Measurements from ENCODE around the gene MRTO4.

MRTO4 gene

DNA sequence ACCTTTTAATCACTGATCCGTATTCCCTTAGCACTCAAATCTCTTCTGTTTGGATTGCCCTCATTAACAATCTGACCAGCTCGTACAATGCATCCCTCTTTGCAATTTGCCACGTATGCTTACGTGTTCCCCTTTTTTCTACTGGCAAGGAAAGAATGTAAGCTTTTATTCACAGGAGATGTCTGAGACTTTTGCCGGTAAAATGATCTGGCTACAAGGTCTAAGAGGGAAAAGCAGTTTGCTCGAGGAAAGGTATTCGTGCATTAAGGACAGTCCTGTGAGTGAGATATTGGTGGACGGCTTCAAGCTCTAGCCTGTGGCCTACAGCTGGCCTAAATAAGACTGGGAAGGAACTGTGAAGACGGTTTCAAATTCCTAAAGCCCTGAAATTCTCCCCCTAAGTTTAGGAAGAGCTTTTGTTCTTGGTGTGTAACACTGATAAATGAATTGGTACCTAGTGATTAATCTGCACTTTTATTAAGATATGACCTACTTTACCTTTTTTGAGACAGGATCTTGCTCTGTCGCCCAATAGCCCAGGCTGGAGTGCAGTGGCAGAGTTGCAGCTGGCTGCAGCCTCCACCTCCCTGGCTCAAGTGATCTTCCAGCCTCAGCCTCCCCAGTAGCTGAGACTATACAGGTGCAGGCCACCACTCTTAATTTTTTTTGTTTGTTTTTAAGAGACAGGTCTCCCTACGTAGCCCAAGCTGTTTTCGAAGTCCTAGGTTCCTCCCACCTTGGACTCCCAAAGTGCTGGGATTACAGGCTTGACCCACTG lies 40.6 kb upstream of the MRTO4 start:
- CTCF ChIA-PET = interaction anchor here (0.5 to 1.0 kb wide), 4 partner anchors 25 to 370 kb away, joined by 3 read pairs; no protein-coding TSS in a partner anchor
- Histone ChIP-seq H3K27ac (ENCODE audit: extremely low read depth, low read depth, low read length) (peak overlapping the region; percentile 65), H3K4me1 (ENCODE audit: control insufficient read depth, insufficient read depth, low read length) (peaks cover 6% of the 10 kb centered on the region; the same call in 1 of the 2 replicates), H3K36me3 (ENCODE audit: control insufficient read depth in 2 of 2, insufficient read depth in 1 of 2, low read length in 2 of 2) (peaks cover 4 to 29% of the 10 kb centered on the region in 2 experiments; a peak in 2 of 3 replicates), H3K4me3 (ENCODE audit: low read depth, low read length) (peak overlapping the region; percentile 84), H3K9me3 (ENCODE audit: control insufficient read depth, insufficient read depth, low read depth, low read length) (no peaks in the 10 kb centered on the region)
- POLR2A ChIA-PET = interaction anchor here (1.7 to 1.9 kb wide), 2 partner anchors 8 to 41 kb away, joined by 7 to 8 read pairs; partner anchors contain the start of genes EMC1 and MRTO4
- TF ChIP-seq ZNF335 (tag by site-specific recombination; conservative IDR thresholded peaks at IDR 0.05) (peak; percentile 58), MZF1 (tag by site-specific recombination; IDR thresholded peaks at IDR 0.05; ENCODE audit: borderline replicate concordance) (peak; percentile 1; the same call in 1 of the 2 replicates), ZNF548 (tag by site-specific recombination; IDR thresholded peaks at IDR 0.05) (peak; percentile 98), ZNF600 (tag by site-specific recombination; IDR thresholded peaks at IDR 0.05) (no peak), ZBTB8A (tag by site-specific recombination; IDR thresholded peaks at IDR 0.05) (no peak), ZNF350 (tag by site-specific recombination; IDR thresholded peaks at IDR 0.05) (no peak)
- TF ChIP-seq, protein P1, sequence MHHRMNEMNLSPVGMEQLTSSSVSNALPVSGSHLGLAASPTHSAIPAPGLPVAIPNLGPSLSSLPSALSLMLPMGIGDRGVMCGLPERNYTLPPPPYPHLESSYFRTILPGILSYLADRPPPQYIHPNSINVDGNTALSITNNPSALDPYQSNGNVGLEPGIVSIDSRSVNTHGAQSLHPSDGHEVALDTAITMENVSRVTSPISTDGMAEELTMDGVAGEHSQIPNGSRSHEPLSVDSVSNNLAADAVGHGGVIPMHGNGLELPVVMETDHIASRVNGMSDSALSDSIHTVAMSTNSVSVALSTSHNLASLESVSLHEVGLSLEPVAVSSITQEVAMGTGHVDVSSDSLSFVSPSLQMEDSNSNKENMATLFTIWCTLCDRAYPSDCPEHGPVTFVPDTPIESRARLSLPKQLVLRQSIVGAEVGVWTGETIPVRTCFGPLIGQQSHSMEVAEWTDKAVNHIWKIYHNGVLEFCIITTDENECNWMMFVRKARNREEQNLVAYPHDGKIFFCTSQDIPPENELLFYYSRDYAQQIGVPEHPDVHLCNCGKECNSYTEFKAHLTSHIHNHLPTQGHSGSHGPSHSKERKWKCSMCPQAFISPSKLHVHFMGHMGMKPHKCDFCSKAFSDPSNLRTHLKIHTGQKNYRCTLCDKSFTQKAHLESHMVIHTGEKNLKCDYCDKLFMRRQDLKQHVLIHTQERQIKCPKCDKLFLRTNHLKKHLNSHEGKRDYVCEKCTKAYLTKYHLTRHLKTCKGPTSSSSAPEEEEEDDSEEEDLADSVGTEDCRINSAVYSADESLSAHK (tag by site-specific recombination; IDR thresholded peaks at IDR 0.05) = 0 out of 2 replicates have a peak, but pooled peaks have one; percentile 17

DNA sequence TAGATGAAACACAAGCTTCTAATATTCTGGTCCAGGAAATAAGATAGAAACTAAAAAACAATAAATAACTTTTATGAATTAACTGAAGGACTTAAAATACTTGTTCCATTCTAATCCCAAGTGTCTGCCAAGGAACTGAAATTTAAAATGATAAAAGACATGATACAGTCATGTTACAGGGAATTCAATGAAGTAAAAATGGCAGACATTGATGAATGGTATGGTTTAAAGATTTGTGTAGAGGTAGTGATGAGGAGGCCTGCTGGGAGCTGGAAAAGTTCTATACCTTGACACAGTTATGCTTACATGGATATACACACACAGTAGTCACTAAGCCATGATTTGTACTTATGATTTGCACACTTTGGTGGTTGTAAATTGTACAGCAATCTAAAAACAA lies 39.4 kb upstream of the MRTO4 start:
- H3K36me3 ChIP-seq (ENCODE audit: control insufficient read depth in 2 of 2, insufficient read depth in 1 of 2, low read length in 2 of 2) = peaks cover 11 to 40% of the 10 kb centered on the region in 2 experiments; a peak in 2 of 3 replicates
- CTCF ChIA-PET = interaction anchor here (0.7 kb wide), 1 partner anchor 229 kb away, joined by 3 read pairs; no protein-coding TSS in a partner anchor
- TF ChIP-seq MYNN (tag by site-specific recombination; IDR thresholded peaks at IDR 0.05; ENCODE audit: borderline replicate concordance) = no peak
- TF ChIP-seq ZNF677 (tag by site-specific recombination; IDR thresholded peaks at IDR 0.05) = no peak
- no peak for TF ChIP-seq ZNF138 (tag by site-specific recombination; IDR thresholded peaks at IDR 0.05; ENCODE audit: borderline replicate concordance)
- TF ChIP-seq, protein P2, sequence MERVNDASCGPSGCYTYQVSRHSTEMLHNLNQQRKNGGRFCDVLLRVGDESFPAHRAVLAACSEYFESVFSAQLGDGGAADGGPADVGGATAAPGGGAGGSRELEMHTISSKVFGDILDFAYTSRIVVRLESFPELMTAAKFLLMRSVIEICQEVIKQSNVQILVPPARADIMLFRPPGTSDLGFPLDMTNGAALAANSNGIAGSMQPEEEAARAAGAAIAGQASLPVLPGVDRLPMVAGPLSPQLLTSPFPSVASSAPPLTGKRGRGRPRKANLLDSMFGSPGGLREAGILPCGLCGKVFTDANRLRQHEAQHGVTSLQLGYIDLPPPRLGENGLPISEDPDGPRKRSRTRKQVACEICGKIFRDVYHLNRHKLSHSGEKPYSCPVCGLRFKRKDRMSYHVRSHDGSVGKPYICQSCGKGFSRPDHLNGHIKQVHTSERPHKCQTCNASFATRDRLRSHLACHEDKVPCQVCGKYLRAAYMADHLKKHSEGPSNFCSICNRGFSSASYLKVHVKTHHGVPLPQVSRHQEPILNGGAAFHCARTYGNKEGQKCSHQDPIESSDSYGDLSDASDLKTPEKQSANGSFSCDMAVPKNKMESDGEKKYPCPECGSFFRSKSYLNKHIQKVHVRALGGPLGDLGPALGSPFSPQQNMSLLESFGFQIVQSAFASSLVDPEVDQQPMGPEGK (tag by site-specific recombination; IDR thresholded peaks at IDR 0.05) = no peak
- TF ChIP-seq HOXA7 (CRISPR knock-in tag; IDR thresholded peaks at IDR 0.05; ENCODE audit: borderline replicate concordance) = no peak
- no peak for TF ChIP-seq KLF16 (tag by site-specific recombination; IDR thresholded peaks at IDR 0.05)
- TF ChIP-seq ZNF514 (tag by site-specific recombination; IDR thresholded peaks at IDR 0.05) = no peak
- TF ChIP-seq ZNF169 (tag by site-specific recombination; IDR thresholded peaks at IDR 0.05) = no peak
- TF ChIP-seq ZNF701 (tag by site-specific recombination; IDR thresholded peaks at IDR 0.05) = no peak
- no peak for TF ChIP-seq ZNF140 (tag by site-specific recombination; IDR thresholded peaks at IDR 0.05)
- TF ChIP-seq ZSCAN23 (tag by site-specific recombination; IDR thresholded peaks at IDR 0.05) = no peak
- no peak for TF ChIP-seq ZNF510 (tag by site-specific recombination; IDR thresholded peaks at IDR 0.05; ENCODE audit: insufficient replicate concordance)
- TF ChIP-seq ZNF132 (tag by site-specific recombination; IDR thresholded peaks at IDR 0.05; ENCODE audit: borderline replicate concordance) = no peak
- TF ChIP-seq ZNF660 (tag by site-specific recombination; IDR thresholded peaks at IDR 0.05) = no peak
- TF ChIP-seq ZNF664 (tag by site-specific recombination; IDR thresholded peaks at IDR 0.05) = no peak
- no peak for TF ChIP-seq ZBTB21 (tag by site-specific recombination; IDR thresholded peaks at IDR 0.05)
- TF ChIP-seq ZFP69B (tag by site-specific recombination; IDR thresholded peaks at IDR 0.05) = no peak
- POLR2A ChIA-PET = interaction anchor here (0.9 kb wide), 1 partner anchor 11 kb away, joined by 3 read pairs; no protein-coding TSS in a partner anchor
- H3K4me3 ChIP-seq (ENCODE audit: low read depth, low read length) = no peak overlapping the region
- H3K9me3 ChIP-seq (ENCODE audit: control insufficient read depth, insufficient read depth, low read depth, low read length) = no peaks in the 10 kb centered on the region
- no peak overlapping the region for H3K27ac ChIP-seq (ENCODE audit: extremely low read depth, low read depth, low read length)
- peaks cover 6% of the 10 kb centered on the region; the same call in 1 of the 2 replicates for H3K4me1 ChIP-seq (ENCODE audit: control insufficient read depth, insufficient read depth, low read length)

All from HEK293 (cell line).